GM23338 (cell line): ENCODE measurements around the gene SCGN.

Experiments used
- CREB1 ChIP-seq: fragments of 250-450 bp; sonication (Bioruptor Pico); IDR thresholded peaks from 2 replicates; pipeline ENCODE4 v1.5.0; 2020; ENCODE audit warnings: low read depth, mild to moderate bottlenecking, moderate library complexity
- ETS1 ChIP-seq: IDR thresholded peaks from 2 replicates; pipeline ENCODE4 v1.6.1; 2016; ENCODE audit warnings: antibody characterized with exemption
- EZH2 ChIP-seq: fragments of 200-600 bp; sonication (generic); IDR thresholded peaks from one replicate; pipeline ENCODE4 v1.8.0; 2017; ENCODE audit warnings: antibody characterized with exemption, mild to moderate bottlenecking, low read depth; ENCODE audit not compliant: unreplicated experiment
- EZH2phosphoT487 ChIP-seq: fragments of 200-600 bp; sonication (generic); IDR thresholded peaks from one replicate; pipeline ENCODE4 v1.8.1; 2018; ENCODE audit warnings: antibody characterized with exemption; ENCODE audit not compliant: unreplicated experiment
- JUNB ChIP-seq: IDR thresholded peaks from one replicate; pipeline ENCODE4 v1.6.1; 2016; ENCODE audit warnings: antibody characterized with exemption; ENCODE audit not compliant: unreplicated experiment
- NANOG ChIP-seq: IDR thresholded peaks from 2 replicates; pipeline ENCODE4 v1.6.1; 2016; ENCODE audit warnings: antibody characterized with exemption, borderline replicate concordance
- POLR2AphosphoS5 ChIP-seq: IDR thresholded peaks from 2 replicates; pipeline ENCODE4 v1.6.1; 2016; ENCODE audit warnings: antibody characterized with exemption, low read depth
- STAT1 ChIP-seq: IDR thresholded peaks from one replicate; pipeline ENCODE4 v1.6.1; 2016; ENCODE audit warnings: antibody characterized with exemption; ENCODE audit not compliant: unreplicated experiment
- ZNF114 ChIP-seq: fragments of 250-450 bp; sonication (Bioruptor Pico); IDR thresholded peaks from 2 replicates; pipeline ENCODE4 v1.5.0; 2020; ENCODE audit warnings: mild to moderate bottlenecking, moderate library complexity
- ZNF331 ChIP-seq: fragments of 250-450 bp; sonication (Bioruptor Pico); IDR thresholded peaks from 2 replicates; pipeline ENCODE4 v1.5.0; 2020; ENCODE audit warnings: low read depth, mild to moderate bottlenecking, moderate library complexity
- TF ChIP-seq, protein P1 (sequence below), 2 experiments: fragments of 200-600 bp in 1 of 2; sonication (generic) in 1 of 2; conservative IDR thresholded peaks; 2 replicates each; pipeline versions ENCODE4 v1.5.1 to v1.6.1; 2016 to 2017; ENCODE audit warnings: antibody characterized with exemption in 2 of 2, low read depth in 2 of 2, mild to moderate bottlenecking in 2 of 2, moderate library complexity in 1 of 2
- TF ChIP-seq, protein P2 (sequence below): IDR thresholded peaks from one replicate; pipeline ENCODE4 v1.6.1; 2018; ENCODE audit warnings: antibody characterized with exemption; ENCODE audit not compliant: unreplicated experiment

GRCh38 chr6:25641940-25642666 lies 9.9 kb upstream of the SCGN start:
- TF ChIP-seq, protein P1, sequence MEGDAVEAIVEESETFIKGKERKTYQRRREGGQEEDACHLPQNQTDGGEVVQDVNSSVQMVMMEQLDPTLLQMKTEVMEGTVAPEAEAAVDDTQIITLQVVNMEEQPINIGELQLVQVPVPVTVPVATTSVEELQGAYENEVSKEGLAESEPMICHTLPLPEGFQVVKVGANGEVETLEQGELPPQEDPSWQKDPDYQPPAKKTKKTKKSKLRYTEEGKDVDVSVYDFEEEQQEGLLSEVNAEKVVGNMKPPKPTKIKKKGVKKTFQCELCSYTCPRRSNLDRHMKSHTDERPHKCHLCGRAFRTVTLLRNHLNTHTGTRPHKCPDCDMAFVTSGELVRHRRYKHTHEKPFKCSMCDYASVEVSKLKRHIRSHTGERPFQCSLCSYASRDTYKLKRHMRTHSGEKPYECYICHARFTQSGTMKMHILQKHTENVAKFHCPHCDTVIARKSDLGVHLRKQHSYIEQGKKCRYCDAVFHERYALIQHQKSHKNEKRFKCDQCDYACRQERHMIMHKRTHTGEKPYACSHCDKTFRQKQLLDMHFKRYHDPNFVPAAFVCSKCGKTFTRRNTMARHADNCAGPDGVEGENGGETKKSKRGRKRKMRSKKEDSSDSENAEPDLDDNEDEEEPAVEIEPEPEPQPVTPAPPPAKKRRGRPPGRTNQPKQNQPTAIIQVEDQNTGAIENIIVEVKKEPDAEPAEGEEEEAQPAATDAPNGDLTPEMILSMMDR (conservative IDR thresholded peaks at IDR 0.05; ENCODE audit: low read depth in 2 of 2): no peak
- no peak for TF ChIP-seq POLR2AphosphoS5
- TF ChIP-seq CREB1 (CRISPR knock-in tag): no peak
- TF ChIP-seq EZH2: no peak
- no peak for TF ChIP-seq EZH2phosphoT487
- TF ChIP-seq, protein P2, sequence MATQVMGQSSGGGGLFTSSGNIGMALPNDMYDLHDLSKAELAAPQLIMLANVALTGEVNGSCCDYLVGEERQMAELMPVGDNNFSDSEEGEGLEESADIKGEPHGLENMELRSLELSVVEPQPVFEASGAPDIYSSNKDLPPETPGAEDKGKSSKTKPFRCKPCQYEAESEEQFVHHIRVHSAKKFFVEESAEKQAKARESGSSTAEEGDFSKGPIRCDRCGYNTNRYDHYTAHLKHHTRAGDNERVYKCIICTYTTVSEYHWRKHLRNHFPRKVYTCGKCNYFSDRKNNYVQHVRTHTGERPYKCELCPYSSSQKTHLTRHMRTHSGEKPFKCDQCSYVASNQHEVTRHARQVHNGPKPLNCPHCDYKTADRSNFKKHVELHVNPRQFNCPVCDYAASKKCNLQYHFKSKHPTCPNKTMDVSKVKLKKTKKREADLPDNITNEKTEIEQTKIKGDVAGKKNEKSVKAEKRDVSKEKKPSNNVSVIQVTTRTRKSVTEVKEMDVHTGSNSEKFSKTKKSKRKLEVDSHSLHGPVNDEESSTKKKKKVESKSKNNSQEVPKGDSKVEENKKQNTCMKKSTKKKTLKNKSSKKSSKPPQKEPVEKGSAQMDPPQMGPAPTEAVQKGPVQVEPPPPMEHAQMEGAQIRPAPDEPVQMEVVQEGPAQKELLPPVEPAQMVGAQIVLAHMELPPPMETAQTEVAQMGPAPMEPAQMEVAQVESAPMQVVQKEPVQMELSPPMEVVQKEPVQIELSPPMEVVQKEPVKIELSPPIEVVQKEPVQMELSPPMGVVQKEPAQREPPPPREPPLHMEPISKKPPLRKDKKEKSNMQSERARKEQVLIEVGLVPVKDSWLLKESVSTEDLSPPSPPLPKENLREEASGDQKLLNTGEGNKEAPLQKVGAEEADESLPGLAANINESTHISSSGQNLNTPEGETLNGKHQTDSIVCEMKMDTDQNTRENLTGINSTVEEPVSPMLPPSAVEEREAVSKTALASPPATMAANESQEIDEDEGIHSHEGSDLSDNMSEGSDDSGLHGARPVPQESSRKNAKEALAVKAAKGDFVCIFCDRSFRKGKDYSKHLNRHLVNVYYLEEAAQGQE: no peak
- no peak for TF ChIP-seq ZNF331
- TF ChIP-seq JUNB: no peak
- TF ChIP-seq ETS1: no peak
- TF ChIP-seq NANOG: no peak
- TF ChIP-seq ZNF114 (CRISPR knock-in tag): no peak
- TF ChIP-seq STAT1: no peak
